Uterus (tissue), 4 donors: ENCODE measurements around the gene CASKIN2. TPM values are rescaled to one million over a fixed set of nuclear protein-coding genes. Genes with fewer than 3 reads are reported as not detected.
A peak's percentile ranks its signal among the peaks of the same experiment; 100 is the strongest.

ENCODE experiments used
- DNase-seq, 2 donors: peaks; one replicate each; pipeline ENCODE4 v3.0.0-alpha.2; 2019 to 2020
- H3K27ac ChIP-seq, 2 donors: fragments of 200-600 bp; sonication (generic); 1 replicate in 1 of 2; 2 replicates in 1 of 2; pipeline ENCODE4 v1.5.1; 2016 to 2018
- H3K27me3 ChIP-seq, 2 donors: fragments of 200-600 bp; sonication (generic); one replicate each; pipeline ENCODE4 v1.5.1; 2018 to 2019; ENCODE audit warnings: control low read depth in 1 of 2
- H3K36me3 ChIP-seq, 2 donors: fragments of 200-600 bp; sonication (generic); one replicate each; pipeline ENCODE4 v1.5.1; 2019; ENCODE audit warnings: control low read depth in 1 of 2
- H3K4me1 ChIP-seq, 2 donors: fragments of 200-600 bp; sonication (generic); one replicate each; pipeline ENCODE4 v1.5.1; 2018 to 2019; ENCODE audit warnings: control low read depth in 1 of 2
- H3K4me3 ChIP-seq, 2 donors: fragments of 200-600 bp; sonication (generic); 1 replicate in 1 of 2; 2 replicates in 1 of 2; pipeline ENCODE4 v1.5.1; 2018 to 2019; ENCODE audit warnings: mild to moderate bottlenecking in 1 of 2
- H3K9me3 ChIP-seq, 2 donors: fragments of 200-600 bp; sonication (generic); one replicate each; pipeline ENCODE4 v1.5.1; 2019; ENCODE audit warnings: control low read depth in 1 of 2
- POLR2A ChIP-seq, 2 donors: fragments of 450-650 bp; IDR thresholded peaks; one replicate each; pipeline ENCODE4 v1.6.1; 2016; ENCODE audit warnings: antibody characterized with exemption in 2 of 2, mild to moderate bottlenecking in 1 of 2, moderate library complexity in 1 of 2
- intact Hi-C: fragments of 100-400 bp; cut with DNase I; formaldehyde crosslinking; loops from one replicate; pipeline ENCODE4 v1.15.1; 2023; ENCODE audit warnings: low total_unique reads
- total RNA-seq, 4 donors: library from RNA; depleted of rRNA in 3 of 4; stranded (reverse); fragments of >200 nt in 3 of 4; gene quantifications; one replicate each; pipeline versions ENCODE4 v1.1.0 to v1.2.4, GENCODE V29; 2014 to 2023
- TF ChIP-seq, protein P1 (sequence below), 4 experiments: fragments of 200-600 bp in 2 of 4; fragments of 450-650 bp in 2 of 4; sonication (generic) in 2 of 4; IDR thresholded peaks; one replicate each; pipeline ENCODE4 v1.5.1; 2016 to 2019; ENCODE audit warnings: antibody characterized with exemption in 4 of 4, mild to moderate bottlenecking in 2 of 4, moderate library complexity in 1 of 4
- donor health status: DM: yes; HTN: yes; CAD: no.

CASKIN2 gene
- total RNA-seq, 4 donors from 2014 or later = 7.4 to 122 (median 15.5) TPM

DNA sequence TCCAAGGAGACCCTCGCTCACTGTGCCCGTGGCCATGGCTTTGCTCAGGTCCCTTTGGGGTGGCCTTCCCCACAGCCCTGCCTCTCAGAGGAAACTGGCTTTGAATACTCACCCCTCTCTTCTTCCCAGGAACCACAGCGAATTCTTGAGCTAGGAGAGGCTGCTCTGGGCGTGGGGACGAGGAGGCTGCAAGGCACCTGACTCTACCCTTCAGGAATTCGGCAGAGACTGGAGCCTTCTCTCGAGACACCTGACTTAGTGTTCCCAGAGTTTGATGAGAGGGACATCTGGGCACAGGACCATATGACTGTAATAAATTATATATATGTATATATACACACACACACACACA lies 16.4 kb upstream of the CASKIN2 start:
- Histone ChIP-seq H3K27me3 (no peaks in the 10 kb centered on the region), H3K36me3 (no peaks in the 10 kb centered on the region), H3K9me3 (no peaks in the 10 kb centered on the region), H3K27ac (no peak overlapping the region), H3K4me3 (no peak overlapping the region), H3K4me1 (no peaks in the 10 kb centered on the region)
- TF ChIP-seq POLR2A (IDR thresholded peaks at IDR 0.05) = no peak
- TF ChIP-seq, protein P1, sequence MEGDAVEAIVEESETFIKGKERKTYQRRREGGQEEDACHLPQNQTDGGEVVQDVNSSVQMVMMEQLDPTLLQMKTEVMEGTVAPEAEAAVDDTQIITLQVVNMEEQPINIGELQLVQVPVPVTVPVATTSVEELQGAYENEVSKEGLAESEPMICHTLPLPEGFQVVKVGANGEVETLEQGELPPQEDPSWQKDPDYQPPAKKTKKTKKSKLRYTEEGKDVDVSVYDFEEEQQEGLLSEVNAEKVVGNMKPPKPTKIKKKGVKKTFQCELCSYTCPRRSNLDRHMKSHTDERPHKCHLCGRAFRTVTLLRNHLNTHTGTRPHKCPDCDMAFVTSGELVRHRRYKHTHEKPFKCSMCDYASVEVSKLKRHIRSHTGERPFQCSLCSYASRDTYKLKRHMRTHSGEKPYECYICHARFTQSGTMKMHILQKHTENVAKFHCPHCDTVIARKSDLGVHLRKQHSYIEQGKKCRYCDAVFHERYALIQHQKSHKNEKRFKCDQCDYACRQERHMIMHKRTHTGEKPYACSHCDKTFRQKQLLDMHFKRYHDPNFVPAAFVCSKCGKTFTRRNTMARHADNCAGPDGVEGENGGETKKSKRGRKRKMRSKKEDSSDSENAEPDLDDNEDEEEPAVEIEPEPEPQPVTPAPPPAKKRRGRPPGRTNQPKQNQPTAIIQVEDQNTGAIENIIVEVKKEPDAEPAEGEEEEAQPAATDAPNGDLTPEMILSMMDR (IDR thresholded peaks at IDR 0.05) = no peak
- intact Hi-C loops = no loop called here
- DNase-seq = no peak

DNA sequence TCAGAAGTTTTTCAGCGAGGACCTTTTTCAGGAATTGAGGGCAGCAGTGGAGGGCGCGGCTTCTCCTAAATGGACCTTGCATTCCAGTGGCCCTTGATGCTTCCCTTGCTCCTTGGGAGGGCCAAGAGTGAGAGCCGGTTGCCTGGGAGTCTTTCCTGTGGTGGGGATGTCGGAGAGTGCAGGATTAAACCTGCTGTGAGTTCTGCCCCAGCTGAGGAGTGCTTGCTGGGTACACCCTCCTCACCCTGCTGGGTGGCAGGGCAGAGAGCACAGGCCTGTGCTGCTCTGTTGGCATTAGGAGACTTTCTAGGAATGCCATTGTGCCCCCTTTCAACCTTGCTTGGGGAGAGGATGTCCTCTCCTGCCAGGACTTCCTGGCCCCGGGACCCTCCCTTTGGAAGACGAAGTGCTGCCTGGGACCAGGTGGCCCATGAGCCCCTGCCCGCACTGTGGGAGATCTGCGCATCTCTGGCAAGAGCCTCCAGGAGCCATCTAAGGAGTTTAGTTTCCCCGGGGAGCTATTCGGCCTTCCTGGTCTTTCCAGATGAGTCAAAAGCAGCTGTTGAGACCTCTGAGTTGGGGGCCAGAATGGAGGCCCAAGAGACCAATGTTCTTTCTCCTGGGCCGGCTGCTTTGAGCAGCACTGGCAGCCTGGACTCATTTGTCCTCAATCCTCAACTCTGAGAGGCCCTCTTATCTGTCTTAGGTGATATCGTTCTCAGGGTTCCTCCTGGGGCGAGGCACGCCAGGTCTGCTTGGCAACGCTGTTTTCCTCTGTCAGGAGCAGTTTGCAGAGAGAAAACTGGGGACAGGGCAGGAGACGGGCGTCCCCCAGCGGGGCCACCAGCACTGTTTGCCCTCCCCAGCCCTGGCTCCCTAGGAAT lies 15.7 kb upstream of the CASKIN2 start:
- peaks cover 0 to 2% of the 10 kb centered on the region in 2 donors for H3K4me1 ChIP-seq
- H3K36me3 ChIP-seq = no peaks in the 10 kb centered on the region
- TF ChIP-seq, protein P1 (IDR thresholded peaks at IDR 0.05) = no peak
- no peak for TF ChIP-seq POLR2A (IDR thresholded peaks at IDR 0.05)
- intact Hi-C loops = no loop called here
- H3K9me3 ChIP-seq = no peaks in the 10 kb centered on the region
- no peak overlapping the region for H3K4me3 ChIP-seq
- no peak overlapping the region for H3K27ac ChIP-seq
- no peaks in the 10 kb centered on the region for H3K27me3 ChIP-seq
- DNase-seq = no peak

DNA sequence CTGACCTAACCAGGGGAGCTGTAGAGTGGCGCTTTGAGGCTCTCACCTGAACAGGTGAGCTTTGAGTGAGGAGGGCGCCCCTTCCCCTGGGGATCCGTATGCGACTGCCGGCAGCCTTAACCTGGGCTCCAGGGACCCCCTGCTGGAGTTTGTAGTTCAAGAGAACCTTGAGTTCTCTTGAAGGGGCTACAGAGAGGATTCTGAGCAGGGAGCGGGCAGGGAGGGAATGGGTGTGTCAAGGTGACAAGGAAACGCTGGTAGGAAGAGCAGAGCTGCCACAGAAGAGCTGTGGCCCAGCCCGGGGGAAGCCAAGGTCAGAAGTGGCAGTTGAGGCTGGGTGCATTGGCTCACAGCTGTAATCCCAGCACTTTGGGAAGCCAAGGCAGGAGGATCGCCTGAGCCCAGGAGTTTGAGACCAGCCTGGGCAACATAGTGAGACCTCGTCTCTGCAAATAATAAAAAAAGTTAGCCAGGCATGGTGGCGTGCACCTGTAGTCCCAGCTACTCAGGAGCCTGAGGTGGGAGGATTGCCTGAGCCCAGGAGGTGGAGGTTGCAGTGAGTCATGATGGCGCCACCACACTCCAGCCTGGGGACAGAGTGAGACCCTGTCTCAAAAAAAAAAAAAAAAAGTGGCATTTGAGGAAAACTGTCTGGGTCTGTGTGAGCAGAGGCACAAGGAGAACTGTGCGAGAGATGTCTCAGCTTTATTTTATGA lies 11.4 kb upstream of the CASKIN2 start:
- Histone ChIP-seq H3K4me1 (peaks cover 0 to 10% of the 10 kb centered on the region in 2 donors), H3K36me3 (no peaks in the 10 kb centered on the region), H3K27me3 (no peaks in the 10 kb centered on the region), H3K27ac (no peak overlapping the region), H3K4me3 (no peak overlapping the region), H3K9me3 (no peaks in the 10 kb centered on the region)
- intact Hi-C loops = loop anchor here (10.0 kb wide), 1 partner anchor 202 kb away; no protein-coding TSS in a partner anchor
- no peak for DNase-seq
- no peak for TF ChIP-seq POLR2A (IDR thresholded peaks at IDR 0.05)
- TF ChIP-seq, protein P1 (IDR thresholded peaks at IDR 0.05) = no peak

DNA sequence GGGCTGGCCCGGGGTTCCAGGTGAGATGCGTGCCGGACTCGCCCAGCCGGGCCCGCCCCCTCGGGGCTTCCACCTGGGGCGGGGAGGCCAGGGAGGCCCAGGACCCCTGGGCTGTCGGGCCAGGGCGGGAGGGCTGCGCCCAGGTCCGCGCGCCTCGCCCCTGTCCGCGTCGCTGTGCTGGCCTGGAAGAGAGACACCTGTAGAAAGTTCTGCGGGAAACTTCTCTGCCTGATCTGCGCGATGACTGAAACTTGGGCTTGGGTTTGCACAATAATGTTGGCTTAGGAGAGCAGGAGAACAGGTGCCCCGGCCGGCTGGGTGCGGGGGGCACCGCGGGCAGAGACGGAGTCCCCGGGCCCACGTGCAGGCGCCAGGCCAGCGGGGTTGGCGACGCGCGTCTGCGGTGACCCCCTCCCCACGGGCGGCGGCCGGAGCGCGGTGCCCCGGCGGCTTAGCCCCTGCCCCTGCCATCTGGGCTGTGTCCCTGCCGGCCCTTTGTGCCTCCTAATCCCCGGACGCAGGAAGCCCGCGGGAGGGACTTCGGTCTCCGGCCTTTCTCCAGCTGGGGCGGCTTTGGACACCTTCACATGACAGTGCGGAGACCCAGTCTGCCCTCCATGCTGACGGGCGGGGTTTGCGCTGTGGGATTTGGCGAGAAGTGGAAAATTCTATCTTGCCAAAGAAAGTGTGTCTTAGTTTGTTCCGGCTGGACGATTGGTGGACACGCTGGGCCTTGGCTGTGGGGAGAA lies 10.6 kb upstream of the CASKIN2 start:
- Histone ChIP-seq H3K36me3 (no peaks in the 10 kb centered on the region), H3K27me3 (no peaks in the 10 kb centered on the region), H3K4me1 (peaks cover 0 to 10% of the 10 kb centered on the region in 2 donors), H3K9me3 (no peaks in the 10 kb centered on the region), H3K4me3 (peak overlapping the region; percentile 67 to 85), H3K27ac (peak overlapping the region in 1 of 2 donors; percentile 71)
- TF ChIP-seq, protein P1 (IDR thresholded peaks at IDR 0.05) = no peak
- no peak for TF ChIP-seq POLR2A (IDR thresholded peaks at IDR 0.05)
- intact Hi-C loops = loop anchor here (10.0 kb wide), 1 partner anchor 201 kb away; no protein-coding TSS in a partner anchor
- no peak for DNase-seq
